Measurements from ENCODE around the gene OIT3.
"Not testable (repeated sequence)": the region's sequence is repeated elsewhere in the genome, so short reads cannot be mapped to it uniquely, and the experiment has no call there.

OIT3 gene

DNA sequence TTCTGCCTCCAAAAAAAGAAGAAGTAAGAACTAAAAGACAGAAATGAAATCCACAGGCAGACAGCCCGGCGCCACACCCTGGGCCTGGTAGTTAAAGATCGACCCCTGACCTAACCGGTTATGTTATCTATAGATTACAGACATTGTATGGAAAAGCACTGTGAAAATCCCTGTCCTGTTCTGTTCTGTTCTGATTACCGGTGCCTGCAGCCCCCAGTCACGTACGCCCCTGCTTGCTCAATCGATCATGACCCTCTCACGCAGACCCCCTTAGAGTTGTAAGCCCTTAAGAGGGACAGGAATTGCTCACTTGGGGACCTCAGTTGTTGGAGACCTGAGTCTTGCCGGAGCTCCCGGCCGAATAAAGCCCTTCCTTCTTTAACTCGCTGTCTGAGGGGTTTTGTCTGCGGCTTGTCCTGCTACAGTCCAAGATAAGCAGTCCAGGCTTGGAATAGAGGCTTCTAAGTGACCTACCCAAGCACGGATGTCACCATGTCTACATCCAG is 10.5 kb downstream of the OIT3 start:
- not testable (repeated sequence) for H3K4me3 ChIP-seq (ENCODE audit: low read depth in 1 of 2, low read length in 2 of 2); H3K9me3 ChIP-seq (ENCODE audit: control insufficient read depth in 1 of 2, low read length in 2 of 2); H3K4me1 ChIP-seq (ENCODE audit: control insufficient read depth in 1 of 2, insufficient read depth in 2 of 2, low read length in 2 of 2); H3K36me3 ChIP-seq (ENCODE audit: control insufficient read depth in 1 of 2, insufficient read depth in 2 of 2, low read length in 2 of 2); H3K27me3 ChIP-seq (ENCODE audit: low read depth, low read length); H3K27ac ChIP-seq (ENCODE audit: low read length)

DNA sequence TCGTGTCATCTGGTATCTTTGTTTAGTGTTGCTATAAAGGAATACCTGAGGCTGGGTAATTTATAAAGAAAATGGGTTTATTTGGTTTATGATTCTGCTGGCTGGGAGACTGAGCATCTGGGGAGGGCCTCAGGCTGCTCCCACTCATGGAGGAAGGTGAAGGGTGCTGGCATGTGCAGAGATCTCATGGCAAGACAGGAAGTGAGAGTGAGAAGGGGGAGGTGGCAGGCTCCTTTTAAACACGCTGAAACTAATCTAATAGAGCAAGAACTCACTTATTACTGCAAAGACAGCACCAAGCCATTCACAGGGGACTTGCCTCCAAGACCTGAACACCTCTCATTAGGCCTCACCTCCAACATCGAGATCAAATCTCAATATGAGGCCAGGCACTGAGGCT is 11.3 kb downstream of the OIT3 start:
- Histone ChIP-seq H3K36me3 (ENCODE audit: control insufficient read depth in 1 of 2, insufficient read depth in 2 of 2, low read length in 2 of 2) (no peaks in the 10 kb centered on the region), H3K27me3 (ENCODE audit: low read depth, low read length) (no peaks in the 10 kb centered on the region), H3K27ac (ENCODE audit: low read length) (no peak overlapping the region), H3K4me3 (ENCODE audit: low read depth in 1 of 2, low read length in 2 of 2) (no peak overlapping the region), H3K4me1 (ENCODE audit: control insufficient read depth in 1 of 2, insufficient read depth in 2 of 2, low read length in 2 of 2) (no peaks in the 10 kb centered on the region), H3K9me3 (ENCODE audit: control insufficient read depth in 1 of 2, low read length in 2 of 2) (no peaks in the 10 kb centered on the region)

DNA sequence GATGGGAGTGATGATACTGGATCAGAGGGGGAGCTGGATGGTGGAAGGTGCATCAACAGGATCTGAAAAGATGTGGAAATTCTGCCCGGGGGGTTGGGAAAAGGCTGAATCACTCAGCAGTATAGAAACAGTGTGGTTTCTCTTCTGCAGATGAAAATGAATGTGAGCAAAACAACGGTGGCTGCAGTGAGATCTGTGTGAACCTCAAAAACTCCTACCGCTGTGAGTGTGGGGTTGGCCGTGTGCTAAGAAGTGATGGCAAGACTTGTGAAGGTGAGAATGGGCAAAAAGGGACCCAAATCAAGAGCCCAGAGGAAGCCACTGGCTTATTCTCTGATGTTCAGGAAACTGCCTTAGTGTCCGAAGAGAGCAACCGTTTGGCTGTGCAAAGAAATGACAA is 12.9 kb downstream of the OIT3 start:
- Histone ChIP-seq H3K4me1 (ENCODE audit: control insufficient read depth in 1 of 2, insufficient read depth in 2 of 2, low read length in 2 of 2) (no peaks in the 10 kb centered on the region), H3K27me3 (ENCODE audit: low read depth, low read length) (no peaks in the 10 kb centered on the region), H3K36me3 (ENCODE audit: control insufficient read depth in 1 of 2, insufficient read depth in 2 of 2, low read length in 2 of 2) (no peaks in the 10 kb centered on the region)

DNA sequence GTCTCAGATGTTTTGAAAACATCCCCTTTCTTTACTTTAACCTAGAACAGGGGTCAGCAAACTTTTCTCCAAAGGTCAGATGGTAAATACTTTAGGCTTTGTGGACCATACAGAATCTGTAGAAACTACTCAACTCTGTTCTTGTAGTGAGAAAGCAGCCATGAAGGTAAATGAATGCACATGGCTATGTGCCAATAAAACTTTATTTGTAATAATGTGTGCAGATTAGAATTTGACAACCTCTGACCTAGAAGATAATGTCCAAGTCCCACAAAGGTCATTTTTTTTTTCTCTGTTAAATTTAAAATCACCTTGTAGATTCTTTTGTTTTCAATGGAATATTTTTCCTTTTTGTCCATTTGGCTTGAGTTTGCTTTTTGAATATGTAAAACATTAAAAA is 17.2 kb downstream of the OIT3 start:
- no peak overlapping the region for H3K4me3 ChIP-seq (ENCODE audit: low read depth in 1 of 2, low read length in 2 of 2)
- no peaks in the 10 kb centered on the region for H3K4me1 ChIP-seq (ENCODE audit: control insufficient read depth in 1 of 2, insufficient read depth in 2 of 2, low read length in 2 of 2)
- H3K9me3 ChIP-seq (ENCODE audit: control insufficient read depth in 1 of 2, low read length in 2 of 2): no peaks in the 10 kb centered on the region
- H3K27me3 ChIP-seq (ENCODE audit: low read depth, low read length): no peaks in the 10 kb centered on the region
- no peak overlapping the region for H3K27ac ChIP-seq (ENCODE audit: low read length)
- no peaks in the 10 kb centered on the region for H3K36me3 ChIP-seq (ENCODE audit: control insufficient read depth in 1 of 2, insufficient read depth in 2 of 2, low read length in 2 of 2)

More for the DNA sequence above, 12.9 kb downstream of the OIT3 start:
- H3K4me3 ChIP-seq (ENCODE audit: low read depth in 1 of 2, low read length in 2 of 2): no peak overlapping the region
- H3K9me3 ChIP-seq (ENCODE audit: control insufficient read depth in 1 of 2, low read length in 2 of 2): no peaks in the 10 kb centered on the region
- no peak overlapping the region for H3K27ac ChIP-seq (ENCODE audit: low read length)

- Histone ChIP-seq H3K9me3 (ENCODE audit: control insufficient read depth in 1 of 2, low read length in 2 of 2) (no peaks in the 10 kb centered on the region), H3K4me3 (ENCODE audit: low read depth in 1 of 2, low read length in 2 of 2) (no peak overlapping the region), H3K27me3 (ENCODE audit: low read depth, low read length) (no peaks in the 10 kb centered on the region), H3K27ac (ENCODE audit: low read length) (no peak overlapping the region), H3K36me3 (ENCODE audit: control insufficient read depth in 1 of 2, insufficient read depth in 2 of 2, low read length in 2 of 2) (no peaks in the 10 kb centered on the region), H3K4me1 (ENCODE audit: control insufficient read depth in 1 of 2, insufficient read depth in 2 of 2, low read length in 2 of 2) (no peaks in the 10 kb centered on the region)
Measured at GRCh38 chr10:72911758-72912157, 18.2 kb downstream of the OIT3 start.

DNA sequence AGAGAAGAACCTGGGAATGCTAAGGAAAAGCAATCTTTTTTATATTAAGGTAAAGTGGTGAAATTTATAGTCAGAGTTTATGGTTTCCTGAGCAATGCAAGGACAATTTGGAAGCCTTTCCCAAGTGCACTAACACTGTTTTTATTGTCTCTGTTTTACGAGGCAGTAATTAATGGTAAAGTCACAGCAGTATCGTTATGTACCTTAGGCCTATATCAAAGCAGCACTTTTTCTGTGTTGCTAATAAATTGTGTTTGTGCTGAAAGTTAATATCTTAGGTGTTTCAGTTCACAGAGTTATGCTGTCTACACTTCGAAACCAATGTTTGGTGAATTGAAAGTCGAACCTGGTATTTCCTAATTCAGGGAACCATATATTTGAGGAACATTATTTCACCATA is 19.2 kb downstream of the OIT3 start:
- Histone ChIP-seq H3K27me3 (ENCODE audit: low read depth, low read length) (no peaks in the 10 kb centered on the region), H3K4me1 (ENCODE audit: control insufficient read depth in 1 of 2, insufficient read depth in 2 of 2, low read length in 2 of 2) (no peaks in the 10 kb centered on the region), H3K36me3 (ENCODE audit: control insufficient read depth in 1 of 2, insufficient read depth in 2 of 2, low read length in 2 of 2) (no peaks in the 10 kb centered on the region), H3K4me3 (ENCODE audit: low read depth in 1 of 2, low read length in 2 of 2) (no peak overlapping the region), H3K9me3 (ENCODE audit: control insufficient read depth in 1 of 2, low read length in 2 of 2) (no peaks in the 10 kb centered on the region), H3K27ac (ENCODE audit: low read length) (no peak overlapping the region)

DNA sequence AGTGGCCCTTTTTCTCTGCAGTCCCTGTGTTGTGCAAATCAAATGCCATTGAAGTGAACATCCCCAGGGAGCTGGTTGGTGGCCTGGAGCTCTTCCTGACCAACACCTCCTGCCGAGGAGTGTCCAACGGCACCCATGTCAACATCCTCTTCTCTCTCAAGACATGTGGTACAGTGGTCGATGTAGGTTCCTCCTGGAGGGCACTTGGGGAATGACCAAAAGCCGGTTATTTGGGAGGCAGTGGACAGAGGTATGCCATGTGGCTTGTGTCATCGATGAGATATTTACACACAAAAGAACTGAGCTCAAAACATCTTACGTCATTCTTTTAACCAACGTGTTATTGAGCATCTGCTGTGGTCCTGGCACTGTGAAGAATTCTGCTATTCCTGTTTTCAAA is 19.7 kb downstream of the OIT3 start:
- Histone ChIP-seq H3K36me3 (ENCODE audit: control insufficient read depth in 1 of 2, insufficient read depth in 2 of 2, low read length in 2 of 2) (no peaks in the 10 kb centered on the region), H3K9me3 (ENCODE audit: control insufficient read depth in 1 of 2, low read length in 2 of 2) (no peaks in the 10 kb centered on the region), H3K27me3 (ENCODE audit: low read depth, low read length) (no peaks in the 10 kb centered on the region), H3K27ac (ENCODE audit: low read length) (no peak overlapping the region), H3K4me1 (ENCODE audit: control insufficient read depth in 1 of 2, insufficient read depth in 2 of 2, low read length in 2 of 2) (no peaks in the 10 kb centered on the region), H3K4me3 (ENCODE audit: low read depth in 1 of 2, low read length in 2 of 2) (no peak overlapping the region)

DNA sequence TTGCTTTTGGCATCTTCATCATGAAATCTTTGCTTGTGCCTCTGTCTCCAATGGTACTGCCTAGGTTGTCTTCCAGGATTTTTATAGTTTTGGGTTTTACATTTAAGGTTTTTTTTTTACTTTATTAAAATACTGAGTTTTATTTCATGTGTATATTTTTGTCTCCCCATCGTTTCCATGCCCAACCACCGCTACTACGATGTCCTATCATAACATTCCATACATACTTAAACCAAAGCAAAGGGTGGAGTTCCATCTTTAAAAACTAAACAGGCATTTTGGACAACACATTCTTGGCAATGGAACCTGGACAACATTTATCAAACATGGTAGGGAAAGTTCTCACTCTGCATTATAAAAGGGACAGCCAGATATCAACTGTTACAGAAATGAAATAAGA is 23.7 kb downstream of the OIT3 start:
- H3K4me3 ChIP-seq (ENCODE audit: low read depth in 1 of 2, low read length in 2 of 2); H3K9me3 ChIP-seq (ENCODE audit: control insufficient read depth in 1 of 2, low read length in 2 of 2); H3K4me1 ChIP-seq (ENCODE audit: control insufficient read depth in 1 of 2, insufficient read depth in 2 of 2, low read length in 2 of 2); H3K36me3 ChIP-seq (ENCODE audit: control insufficient read depth in 1 of 2, insufficient read depth in 2 of 2, low read length in 2 of 2); H3K27ac ChIP-seq (ENCODE audit: low read length); H3K27me3 ChIP-seq (ENCODE audit: low read depth, low read length): not testable (repeated sequence)

GRCh38 chr10:72917803-72918332 is 24.3 kb downstream of the OIT3 start:
- not testable (repeated sequence) for H3K9me3 ChIP-seq (ENCODE audit: control insufficient read depth in 1 of 2, low read length in 2 of 2); H3K4me1 ChIP-seq (ENCODE audit: control insufficient read depth in 1 of 2, insufficient read depth in 2 of 2, low read length in 2 of 2); H3K36me3 ChIP-seq (ENCODE audit: control insufficient read depth in 1 of 2, insufficient read depth in 2 of 2, low read length in 2 of 2); H3K27me3 ChIP-seq (ENCODE audit: low read depth, low read length); H3K27ac ChIP-seq (ENCODE audit: low read length); H3K4me3 ChIP-seq (ENCODE audit: low read depth in 1 of 2, low read length in 2 of 2)

DNA sequence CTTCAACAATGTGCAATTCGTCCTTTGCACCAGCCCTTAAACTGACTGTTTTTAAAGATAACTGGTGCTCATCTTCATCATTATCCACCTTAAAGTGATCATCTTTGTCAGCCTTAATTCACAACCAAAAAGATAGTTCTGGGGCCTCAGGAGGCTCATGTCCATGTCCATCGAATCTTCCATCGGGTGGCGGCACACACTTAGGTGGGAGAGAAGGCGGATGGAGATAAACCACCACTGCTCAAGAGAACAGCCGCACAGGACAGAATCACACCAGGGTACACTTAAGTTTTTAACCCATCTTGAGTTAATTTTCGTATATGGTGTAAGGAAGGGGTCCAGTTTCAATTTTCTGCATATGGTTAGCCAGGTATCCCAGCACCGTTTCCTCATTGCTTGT is 24.8 kb downstream of the OIT3 start:
- Histone ChIP-seq H3K36me3 (ENCODE audit: control insufficient read depth in 1 of 2, insufficient read depth in 2 of 2, low read length in 2 of 2) (no peaks in the 10 kb centered on the region), H3K27ac (ENCODE audit: low read length) (no peak overlapping the region), H3K9me3 (ENCODE audit: control insufficient read depth in 1 of 2, low read length in 2 of 2) (peaks cover 0 to 7% of the 10 kb centered on the region in 2 donors), H3K4me1 (ENCODE audit: control insufficient read depth in 1 of 2, insufficient read depth in 2 of 2, low read length in 2 of 2) (no peaks in the 10 kb centered on the region), H3K27me3 (ENCODE audit: low read depth, low read length) (no peaks in the 10 kb centered on the region), H3K4me3 (ENCODE audit: low read depth in 1 of 2, low read length in 2 of 2) (no peak overlapping the region)

- H3K4me1 ChIP-seq (ENCODE audit: control insufficient read depth in 1 of 2, insufficient read depth in 2 of 2, low read length in 2 of 2); H3K27ac ChIP-seq (ENCODE audit: low read length); H3K36me3 ChIP-seq (ENCODE audit: control insufficient read depth in 1 of 2, insufficient read depth in 2 of 2, low read length in 2 of 2); H3K4me3 ChIP-seq (ENCODE audit: low read depth in 1 of 2, low read length in 2 of 2); H3K9me3 ChIP-seq (ENCODE audit: control insufficient read depth in 1 of 2, low read length in 2 of 2); H3K27me3 ChIP-seq (ENCODE audit: low read depth, low read length): not testable (repeated sequence)
Measured at GRCh38 chr10:72921147-72921683, 27.7 kb downstream of the OIT3 start.

DNA sequence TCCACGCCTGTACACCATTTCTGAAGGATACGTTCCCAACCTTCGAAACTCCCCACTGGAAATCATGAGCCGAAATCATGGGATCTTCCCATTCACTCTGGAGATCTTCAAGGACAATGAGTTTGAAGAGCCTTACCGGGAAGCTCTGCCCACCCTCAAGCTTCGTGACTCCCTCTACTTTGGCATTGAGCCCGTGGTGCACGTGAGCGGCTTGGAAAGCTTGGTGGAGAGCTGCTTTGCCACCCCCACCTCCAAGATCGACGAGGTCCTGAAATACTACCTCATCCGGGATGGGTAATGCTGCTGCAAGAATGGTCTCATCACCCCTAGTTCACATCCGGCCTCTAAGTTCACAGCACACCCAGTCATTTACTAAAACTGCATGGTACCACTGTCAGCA is 30.8 kb downstream of the OIT3 start:
- H3K4me3 ChIP-seq (ENCODE audit: low read depth in 1 of 2, low read length in 2 of 2): no peak overlapping the region
- no peaks in the 10 kb centered on the region for H3K36me3 ChIP-seq (ENCODE audit: control insufficient read depth in 1 of 2, insufficient read depth in 2 of 2, low read length in 2 of 2)

More for the DNA sequence above, 30.8 kb downstream of the OIT3 start:
- Histone ChIP-seq H3K9me3 (ENCODE audit: control insufficient read depth in 1 of 2, low read length in 2 of 2) (peaks cover 0 to 7% of the 10 kb centered on the region in 2 donors), H3K27ac (ENCODE audit: low read length) (no peak overlapping the region), H3K4me1 (ENCODE audit: control insufficient read depth in 1 of 2, insufficient read depth in 2 of 2, low read length in 2 of 2) (no peaks in the 10 kb centered on the region), H3K27me3 (ENCODE audit: low read depth, low read length) (no peaks in the 10 kb centered on the region)
